HEK293 (cell line): ENCODE data around the gene FAM200C.

Source experiments
- BCL11B ChIP-seq: fragments of 450-650 bp; formaldehyde crosslinking; IDR thresholded peaks from 2 replicates; pipeline ENCODE4 v1.5.1; 2016; ENCODE audit warnings: low read depth, missing biosample characterization, missing genetic modification characterization
- YY1 ChIP-seq: fragments of 450-650 bp; formaldehyde crosslinking; IDR thresholded peaks from 2 replicates; pipeline ENCODE4 v1.5.1; 2018; ENCODE audit warnings: missing biosample characterization, missing genetic modification characterization
- TF ChIP-seq, protein P1 (sequence below): fragments of 450-650 bp; formaldehyde crosslinking; IDR thresholded peaks from 2 replicates; pipeline ENCODE4 v1.5.1; 2016; ENCODE audit warnings: missing biosample characterization, missing genetic modification characterization
- TF ChIP-seq, protein P2 (sequence below): sonication (generic); formaldehyde crosslinking; IDR thresholded peaks from 2 replicates; pipeline ENCODE4 v1.8.1; 2022; ENCODE audit warnings: mild to moderate bottlenecking, moderate library complexity, missing genetic modification reagents

DNA sequence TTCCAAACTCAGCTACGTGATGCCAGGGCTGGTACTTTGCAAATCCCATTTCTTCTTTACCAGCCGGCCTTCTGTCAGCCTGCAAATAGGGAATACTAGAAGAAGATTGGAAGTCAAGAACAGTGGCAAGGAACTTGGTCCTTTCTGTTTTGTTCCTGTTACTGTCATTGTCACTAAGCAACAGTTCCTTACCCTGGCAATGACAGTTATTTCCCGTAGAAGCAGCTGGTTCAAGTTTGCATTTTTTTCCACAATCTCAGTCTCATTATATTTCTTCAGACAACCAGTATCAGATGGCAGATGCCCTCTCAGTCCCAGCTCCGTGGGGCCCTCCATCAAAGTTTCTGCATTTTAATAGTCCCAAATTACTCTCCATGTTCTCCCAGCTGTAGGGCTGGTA is 20.3 kb downstream of the FAM200C start:
- TF ChIP-seq YY1 (tag by site-specific recombination) (no peak), BCL11B (tag by site-specific recombination) (no peak)
- TF ChIP-seq, protein P1, sequence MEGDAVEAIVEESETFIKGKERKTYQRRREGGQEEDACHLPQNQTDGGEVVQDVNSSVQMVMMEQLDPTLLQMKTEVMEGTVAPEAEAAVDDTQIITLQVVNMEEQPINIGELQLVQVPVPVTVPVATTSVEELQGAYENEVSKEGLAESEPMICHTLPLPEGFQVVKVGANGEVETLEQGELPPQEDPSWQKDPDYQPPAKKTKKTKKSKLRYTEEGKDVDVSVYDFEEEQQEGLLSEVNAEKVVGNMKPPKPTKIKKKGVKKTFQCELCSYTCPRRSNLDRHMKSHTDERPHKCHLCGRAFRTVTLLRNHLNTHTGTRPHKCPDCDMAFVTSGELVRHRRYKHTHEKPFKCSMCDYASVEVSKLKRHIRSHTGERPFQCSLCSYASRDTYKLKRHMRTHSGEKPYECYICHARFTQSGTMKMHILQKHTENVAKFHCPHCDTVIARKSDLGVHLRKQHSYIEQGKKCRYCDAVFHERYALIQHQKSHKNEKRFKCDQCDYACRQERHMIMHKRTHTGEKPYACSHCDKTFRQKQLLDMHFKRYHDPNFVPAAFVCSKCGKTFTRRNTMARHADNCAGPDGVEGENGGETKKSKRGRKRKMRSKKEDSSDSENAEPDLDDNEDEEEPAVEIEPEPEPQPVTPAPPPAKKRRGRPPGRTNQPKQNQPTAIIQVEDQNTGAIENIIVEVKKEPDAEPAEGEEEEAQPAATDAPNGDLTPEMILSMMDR (tag by site-specific recombination): no peak
- TF ChIP-seq, protein P2, sequence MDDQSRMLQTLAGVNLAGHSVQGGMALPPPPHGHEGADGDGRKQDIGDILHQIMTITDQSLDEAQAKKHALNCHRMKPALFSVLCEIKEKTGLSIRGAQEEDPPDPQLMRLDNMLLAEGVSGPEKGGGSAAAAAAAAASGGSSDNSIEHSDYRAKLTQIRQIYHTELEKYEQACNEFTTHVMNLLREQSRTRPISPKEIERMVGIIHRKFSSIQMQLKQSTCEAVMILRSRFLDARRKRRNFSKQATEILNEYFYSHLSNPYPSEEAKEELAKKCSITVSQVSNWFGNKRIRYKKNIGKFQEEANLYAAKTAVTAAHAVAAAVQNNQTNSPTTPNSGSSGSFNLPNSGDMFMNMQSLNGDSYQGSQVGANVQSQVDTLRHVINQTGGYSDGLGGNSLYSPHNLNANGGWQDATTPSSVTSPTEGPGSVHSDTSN (CRISPR knock-in tag): no peak
